Neural progenitor cell (in vitro differentiated cells): ENCODE results near the gene TERB2.
"Not testable (repeated sequence)": the region's sequence is repeated elsewhere in the genome, so short reads cannot be mapped to it uniquely, and the experiment has no call there.

Experiments
- EZH2phosphoT487 ChIP-seq: fragments of 200-600 bp; sonication (generic); IDR thresholded peaks from 2 replicates; pipeline ENCODE4 v1.6.1; 2017; ENCODE audit warnings: antibody characterized with exemption
- TF ChIP-seq, protein P1 (sequence below): fragments of 200-600 bp; sonication (generic); IDR thresholded peaks from 2 replicates; pipeline ENCODE4 v1.5.1; 2017; ENCODE audit warnings: antibody characterized with exemption, mild to moderate bottlenecking

DNA sequence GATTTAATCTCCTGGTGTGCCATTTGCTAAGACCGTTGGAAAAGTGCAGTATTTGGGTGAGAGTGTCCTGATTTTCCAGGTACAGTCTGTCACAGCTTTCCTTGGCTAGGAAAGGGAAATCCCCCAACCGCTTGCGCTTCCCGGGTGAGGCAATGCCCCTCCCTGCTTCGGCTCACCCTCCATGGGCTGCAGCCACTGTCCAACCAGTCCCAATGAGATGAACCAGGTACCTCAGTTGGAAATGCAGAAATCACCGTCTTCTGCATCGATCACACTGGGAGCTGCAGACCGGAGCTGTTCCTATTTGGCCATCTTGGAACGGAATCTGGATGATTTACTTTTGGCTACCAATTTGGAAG is 64.4 kb downstream of the TERB2 start:
- TF ChIP-seq, protein P1, sequence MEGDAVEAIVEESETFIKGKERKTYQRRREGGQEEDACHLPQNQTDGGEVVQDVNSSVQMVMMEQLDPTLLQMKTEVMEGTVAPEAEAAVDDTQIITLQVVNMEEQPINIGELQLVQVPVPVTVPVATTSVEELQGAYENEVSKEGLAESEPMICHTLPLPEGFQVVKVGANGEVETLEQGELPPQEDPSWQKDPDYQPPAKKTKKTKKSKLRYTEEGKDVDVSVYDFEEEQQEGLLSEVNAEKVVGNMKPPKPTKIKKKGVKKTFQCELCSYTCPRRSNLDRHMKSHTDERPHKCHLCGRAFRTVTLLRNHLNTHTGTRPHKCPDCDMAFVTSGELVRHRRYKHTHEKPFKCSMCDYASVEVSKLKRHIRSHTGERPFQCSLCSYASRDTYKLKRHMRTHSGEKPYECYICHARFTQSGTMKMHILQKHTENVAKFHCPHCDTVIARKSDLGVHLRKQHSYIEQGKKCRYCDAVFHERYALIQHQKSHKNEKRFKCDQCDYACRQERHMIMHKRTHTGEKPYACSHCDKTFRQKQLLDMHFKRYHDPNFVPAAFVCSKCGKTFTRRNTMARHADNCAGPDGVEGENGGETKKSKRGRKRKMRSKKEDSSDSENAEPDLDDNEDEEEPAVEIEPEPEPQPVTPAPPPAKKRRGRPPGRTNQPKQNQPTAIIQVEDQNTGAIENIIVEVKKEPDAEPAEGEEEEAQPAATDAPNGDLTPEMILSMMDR, result not testable (repeated sequence)
- not testable (repeated sequence) for TF ChIP-seq EZH2phosphoT487
